GM23338 (cell line): ENCODE data around the gene CRYBB2. TPM values are rescaled to one million over a fixed set of nuclear protein-coding genes. Genes with fewer than 3 reads are reported as not detected.

Source experiments
- ATAC-seq: fragments of 200-7000 bp; cut with Tn5 transposase; 3 replicates; pipeline ENCODE4 v1.9.1; 2020
- DNase-seq: peaks from one replicate; pipeline ENCODE4 v3.0.0-alpha.2; 2015; ENCODE audit warnings: low spot score
- H2AFZ ChIP-seq: fragments of 200-600 bp; sonication (generic); 2 replicates; pipeline ENCODE4 v1.8.0; 2016; ENCODE audit warnings: antibody characterized with exemption, mild to moderate bottlenecking, moderate library complexity
- H3F3A ChIP-seq: fragments of 200-600 bp; sonication (generic); replicated peaks from 2 replicates; pipeline ENCODE4 v1.8.0; 2017; ENCODE audit warnings: antibody characterized with exemption, mixed run types, low read depth
- H3K27ac ChIP-seq: fragments of 200-600 bp; sonication (generic); 2 replicates; pipeline ENCODE4 v1.6.1; 2016; ENCODE audit warnings: low read depth
- H3K27me3 ChIP-seq: fragments of 200-600 bp; sonication (generic); 2 replicates; pipeline ENCODE4 v1.8.0; 2016; ENCODE audit warnings: mild to moderate bottlenecking, mixed run types, moderate library complexity; ENCODE audit not compliant: insufficient read depth
- H3K36me3 ChIP-seq: fragments of 200-600 bp; sonication (generic); 2 replicates; pipeline ENCODE4 v1.8.0; 2016; ENCODE audit warnings: mild to moderate bottlenecking; ENCODE audit not compliant: insufficient read depth
- H3K4me1 ChIP-seq: fragments of 200-600 bp; sonication (generic); 2 replicates; pipeline ENCODE4 v1.8.0; 2016; ENCODE audit warnings: mild to moderate bottlenecking, moderate library complexity; ENCODE audit not compliant: insufficient read depth
- H3K4me2 ChIP-seq: fragments of 200-600 bp; sonication (generic); 2 replicates; pipeline ENCODE4 v1.7.1; 2017; ENCODE audit warnings: mixed run types
- H3K4me3 ChIP-seq: fragments of 200-600 bp; sonication (generic); 2 replicates; pipeline ENCODE4 v1.6.1; 2016; ENCODE audit warnings: mixed run types
- H3K79me2 ChIP-seq: fragments of 200-600 bp; sonication (generic); replicated peaks from 2 replicates; pipeline ENCODE4 v1.8.0; 2017; ENCODE audit warnings: mild to moderate bottlenecking; ENCODE audit not compliant: insufficient read depth
- H3K9me2 ChIP-seq: fragments of 200-600 bp; sonication (generic); 2 replicates; pipeline ENCODE4 v1.8.0; 2017; ENCODE audit not compliant: insufficient read depth
- H4K20me1 ChIP-seq: fragments of 200-600 bp; sonication (generic); replicated peaks from 2 replicates; pipeline ENCODE4 v1.8.0; 2017; ENCODE audit warnings: mild to moderate bottlenecking; ENCODE audit not compliant: insufficient read depth
- H3K27ac Mint-ChIP-seq: 2 replicates; pipeline ENCODE4 v1.8.0; 2020; ENCODE audit warnings: inconsistent platforms, mild to moderate bottlenecking, moderate library complexity, mixed read lengths
- H3K27me3 Mint-ChIP-seq: 3 replicates; pipeline ENCODE4 v1.8.0; 2022; ENCODE audit warnings: low read depth, mild to moderate bottlenecking, moderate library complexity, mixed read lengths, inconsistent platforms; ENCODE audit not compliant: insufficient read depth, poor library complexity
- H3K36me3 Mint-ChIP-seq: 3 replicates; pipeline ENCODE4 v1.8.0; 2021; ENCODE audit warnings: low read depth, mild to moderate bottlenecking, inconsistent platforms, moderate library complexity, mixed read lengths
- H3K4me1 Mint-ChIP-seq: 3 replicates; pipeline ENCODE4 v1.8.0; 2020; ENCODE audit warnings: mild to moderate bottlenecking, inconsistent platforms, mixed read lengths
- H3K4me3 Mint-ChIP-seq: 3 replicates; pipeline ENCODE4 v1.8.0; 2021; ENCODE audit warnings: moderate library complexity, mild to moderate bottlenecking, inconsistent platforms, mixed read lengths
- H3K9me3 Mint-ChIP-seq: 3 replicates; pipeline ENCODE4 v1.8.0; 2020; ENCODE audit warnings: moderate library complexity, mild to moderate bottlenecking, inconsistent platforms, mixed read lengths
- CREB1 ChIP-seq: fragments of 250-450 bp; sonication (Bioruptor Pico); IDR thresholded peaks from 2 replicates; pipeline ENCODE4 v1.5.0; 2020; ENCODE audit warnings: low read depth, mild to moderate bottlenecking, moderate library complexity
- EZH2 ChIP-seq: fragments of 200-600 bp; sonication (generic); IDR thresholded peaks from one replicate; pipeline ENCODE4 v1.8.0; 2017; ENCODE audit warnings: antibody characterized with exemption, mild to moderate bottlenecking, low read depth; ENCODE audit not compliant: unreplicated experiment
- EZH2phosphoT487 ChIP-seq: fragments of 200-600 bp; sonication (generic); IDR thresholded peaks from one replicate; pipeline ENCODE4 v1.8.1; 2018; ENCODE audit warnings: antibody characterized with exemption; ENCODE audit not compliant: unreplicated experiment
- JUNB ChIP-seq: IDR thresholded peaks from one replicate; pipeline ENCODE4 v1.6.1; 2016; ENCODE audit warnings: antibody characterized with exemption; ENCODE audit not compliant: unreplicated experiment
- NANOG ChIP-seq: IDR thresholded peaks from 2 replicates; pipeline ENCODE4 v1.6.1; 2016; ENCODE audit warnings: antibody characterized with exemption, borderline replicate concordance
- POLR2AphosphoS5 ChIP-seq: IDR thresholded peaks from 2 replicates; pipeline ENCODE4 v1.6.1; 2016; ENCODE audit warnings: antibody characterized with exemption, low read depth
- STAT1 ChIP-seq: IDR thresholded peaks from one replicate; pipeline ENCODE4 v1.6.1; 2016; ENCODE audit warnings: antibody characterized with exemption; ENCODE audit not compliant: unreplicated experiment
- ZNF114 ChIP-seq: fragments of 250-450 bp; sonication (Bioruptor Pico); IDR thresholded peaks from 2 replicates; pipeline ENCODE4 v1.5.0; 2020; ENCODE audit warnings: mild to moderate bottlenecking, moderate library complexity
- ZNF331 ChIP-seq: fragments of 250-450 bp; sonication (Bioruptor Pico); IDR thresholded peaks from 2 replicates; pipeline ENCODE4 v1.5.0; 2020; ENCODE audit warnings: low read depth, mild to moderate bottlenecking, moderate library complexity
- polyA plus RNA-seq: library from polyadenylated mRNA; unstranded; fragments of >200 nt; fragmentation: Nextera tagmentation; extraction: Ambion mirVana; gene quantifications from 2 replicates; pipeline ENCODE4 v1.2.1, GENCODE V29; 2016
- total RNA-seq: library from RNA; depleted of rRNA; stranded (reverse); fragments of >200 nt; shearing (Covaris generic); gene quantifications from 2 replicates; pipeline ENCODE4 v1.2.3, GENCODE V29; 2014
- TF ChIP-seq, protein P1 (sequence below), 2 experiments: fragments of 200-600 bp in 1 of 2; sonication (generic) in 1 of 2; conservative IDR thresholded peaks; 2 replicates each; pipeline versions ENCODE4 v1.5.1 to v1.6.1; 2016 to 2017; ENCODE audit warnings: antibody characterized with exemption in 2 of 2, low read depth in 2 of 2, mild to moderate bottlenecking in 2 of 2, moderate library complexity in 1 of 2
- TF ChIP-seq, protein P2 (sequence below): IDR thresholded peaks from 2 replicates; pipeline ENCODE4 v1.6.1; 2016; ENCODE audit warnings: antibody characterized with exemption
- TF ChIP-seq, protein P3 (sequence below): IDR thresholded peaks from one replicate; pipeline ENCODE4 v1.6.1; 2018; ENCODE audit warnings: antibody characterized with exemption; ENCODE audit not compliant: unreplicated experiment

CRYBB2 gene
- total and polyA plus RNA-seq, 2 experiments from 2014 or later: 0.26 to 1.0 TPM

DNA sequence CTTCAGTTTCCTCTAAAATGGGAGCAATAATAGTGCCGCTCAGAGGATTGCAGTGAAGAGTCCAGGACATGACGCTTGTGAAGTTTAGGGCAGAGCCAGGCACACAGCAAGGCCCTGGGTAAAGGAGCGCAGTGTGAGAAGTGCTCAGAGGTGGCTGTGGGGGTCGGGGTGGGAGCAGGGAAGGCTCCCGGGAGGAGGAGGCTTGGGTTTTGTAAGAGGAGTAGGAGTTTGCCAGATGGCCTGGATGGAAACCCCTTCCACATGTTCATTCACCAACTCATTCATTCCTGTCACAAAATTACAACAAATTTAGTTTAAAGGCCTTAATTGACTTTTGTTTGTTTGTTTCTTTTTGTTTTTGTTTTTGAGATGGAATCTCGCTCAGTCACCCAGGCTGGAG lies 17.0 kb downstream of the CRYBB2 start:
- DNase-seq (no peak), ATAC-seq (no peak; the same call in 2 of the 3 replicates)
- Mint-ChIP-seq H3K27me3 (peaks cover 6% of the 10 kb centered on the region), H3K36me3 (no peaks in the 10 kb centered on the region), H3K4me3 (no peak overlapping the region), H3K27ac (no peak overlapping the region), H3K9me3 (no peaks in the 10 kb centered on the region), H3K4me1 (no peaks in the 10 kb centered on the region)
- H4K20me1 ChIP-seq: no peaks in the 10 kb centered on the region
- no peaks in the 10 kb centered on the region for H3F3A ChIP-seq
- no peaks in the 10 kb centered on the region for H3K9me2 ChIP-seq
- TF ChIP-seq NANOG: no peak
- TF ChIP-seq, protein P1, sequence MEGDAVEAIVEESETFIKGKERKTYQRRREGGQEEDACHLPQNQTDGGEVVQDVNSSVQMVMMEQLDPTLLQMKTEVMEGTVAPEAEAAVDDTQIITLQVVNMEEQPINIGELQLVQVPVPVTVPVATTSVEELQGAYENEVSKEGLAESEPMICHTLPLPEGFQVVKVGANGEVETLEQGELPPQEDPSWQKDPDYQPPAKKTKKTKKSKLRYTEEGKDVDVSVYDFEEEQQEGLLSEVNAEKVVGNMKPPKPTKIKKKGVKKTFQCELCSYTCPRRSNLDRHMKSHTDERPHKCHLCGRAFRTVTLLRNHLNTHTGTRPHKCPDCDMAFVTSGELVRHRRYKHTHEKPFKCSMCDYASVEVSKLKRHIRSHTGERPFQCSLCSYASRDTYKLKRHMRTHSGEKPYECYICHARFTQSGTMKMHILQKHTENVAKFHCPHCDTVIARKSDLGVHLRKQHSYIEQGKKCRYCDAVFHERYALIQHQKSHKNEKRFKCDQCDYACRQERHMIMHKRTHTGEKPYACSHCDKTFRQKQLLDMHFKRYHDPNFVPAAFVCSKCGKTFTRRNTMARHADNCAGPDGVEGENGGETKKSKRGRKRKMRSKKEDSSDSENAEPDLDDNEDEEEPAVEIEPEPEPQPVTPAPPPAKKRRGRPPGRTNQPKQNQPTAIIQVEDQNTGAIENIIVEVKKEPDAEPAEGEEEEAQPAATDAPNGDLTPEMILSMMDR (conservative IDR thresholded peaks at IDR 0.05; ENCODE audit: low read depth in 2 of 2): no peak
- TF ChIP-seq ZNF331 (CRISPR knock-in tag): no peak
- TF ChIP-seq EZH2: no peak
- no peak for TF ChIP-seq CREB1 (CRISPR knock-in tag)
- TF ChIP-seq, protein P2, sequence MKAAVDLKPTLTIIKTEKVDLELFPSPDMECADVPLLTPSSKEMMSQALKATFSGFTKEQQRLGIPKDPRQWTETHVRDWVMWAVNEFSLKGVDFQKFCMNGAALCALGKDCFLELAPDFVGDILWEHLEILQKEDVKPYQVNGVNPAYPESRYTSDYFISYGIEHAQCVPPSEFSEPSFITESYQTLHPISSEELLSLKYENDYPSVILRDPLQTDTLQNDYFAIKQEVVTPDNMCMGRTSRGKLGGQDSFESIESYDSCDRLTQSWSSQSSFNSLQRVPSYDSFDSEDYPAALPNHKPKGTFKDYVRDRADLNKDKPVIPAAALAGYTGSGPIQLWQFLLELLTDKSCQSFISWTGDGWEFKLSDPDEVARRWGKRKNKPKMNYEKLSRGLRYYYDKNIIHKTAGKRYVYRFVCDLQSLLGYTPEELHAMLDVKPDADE: no peak
- no peak for TF ChIP-seq POLR2AphosphoS5
- no peak for TF ChIP-seq EZH2phosphoT487
- TF ChIP-seq STAT1: no peak
- no peak for TF ChIP-seq ZNF114 (CRISPR knock-in tag)
- TF ChIP-seq, protein P3, sequence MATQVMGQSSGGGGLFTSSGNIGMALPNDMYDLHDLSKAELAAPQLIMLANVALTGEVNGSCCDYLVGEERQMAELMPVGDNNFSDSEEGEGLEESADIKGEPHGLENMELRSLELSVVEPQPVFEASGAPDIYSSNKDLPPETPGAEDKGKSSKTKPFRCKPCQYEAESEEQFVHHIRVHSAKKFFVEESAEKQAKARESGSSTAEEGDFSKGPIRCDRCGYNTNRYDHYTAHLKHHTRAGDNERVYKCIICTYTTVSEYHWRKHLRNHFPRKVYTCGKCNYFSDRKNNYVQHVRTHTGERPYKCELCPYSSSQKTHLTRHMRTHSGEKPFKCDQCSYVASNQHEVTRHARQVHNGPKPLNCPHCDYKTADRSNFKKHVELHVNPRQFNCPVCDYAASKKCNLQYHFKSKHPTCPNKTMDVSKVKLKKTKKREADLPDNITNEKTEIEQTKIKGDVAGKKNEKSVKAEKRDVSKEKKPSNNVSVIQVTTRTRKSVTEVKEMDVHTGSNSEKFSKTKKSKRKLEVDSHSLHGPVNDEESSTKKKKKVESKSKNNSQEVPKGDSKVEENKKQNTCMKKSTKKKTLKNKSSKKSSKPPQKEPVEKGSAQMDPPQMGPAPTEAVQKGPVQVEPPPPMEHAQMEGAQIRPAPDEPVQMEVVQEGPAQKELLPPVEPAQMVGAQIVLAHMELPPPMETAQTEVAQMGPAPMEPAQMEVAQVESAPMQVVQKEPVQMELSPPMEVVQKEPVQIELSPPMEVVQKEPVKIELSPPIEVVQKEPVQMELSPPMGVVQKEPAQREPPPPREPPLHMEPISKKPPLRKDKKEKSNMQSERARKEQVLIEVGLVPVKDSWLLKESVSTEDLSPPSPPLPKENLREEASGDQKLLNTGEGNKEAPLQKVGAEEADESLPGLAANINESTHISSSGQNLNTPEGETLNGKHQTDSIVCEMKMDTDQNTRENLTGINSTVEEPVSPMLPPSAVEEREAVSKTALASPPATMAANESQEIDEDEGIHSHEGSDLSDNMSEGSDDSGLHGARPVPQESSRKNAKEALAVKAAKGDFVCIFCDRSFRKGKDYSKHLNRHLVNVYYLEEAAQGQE: no peak
- no peak for TF ChIP-seq JUNB
- H3K4me3 ChIP-seq: no peak overlapping the region
- no peak overlapping the region for H3K4me2 ChIP-seq
- peak overlapping the region; percentile 96 for H2AFZ ChIP-seq
- H3K27me3 ChIP-seq: no peaks in the 10 kb centered on the region
- H3K36me3 ChIP-seq: no peaks in the 10 kb centered on the region
- H3K79me2 ChIP-seq: no peaks in the 10 kb centered on the region
- no peak overlapping the region for H3K27ac ChIP-seq
- H3K4me1 ChIP-seq: no peaks in the 10 kb centered on the region
